K562 (cell line): ENCODE results near the gene LILRB3. TPM values are rescaled to one million over a fixed set of nuclear protein-coding genes. Genes with fewer than 3 reads are reported as not detected.

ENCODE experiments used
- BHLHE40 ChIP-seq: IDR thresholded peaks from 2 replicates; pipeline ENCODE4 v1.6.1; 2011; ENCODE audit warnings: low read length, improper control_type of control experiment
- CREB1 ChIP-seq, 2 experiments: sonication (generic) in 1 of 2; formaldehyde crosslinking in 1 of 2; IDR thresholded peaks; 2 replicates each; pipeline versions ENCODE4 v1.6.1 to v1.8.0; 2012 to 2022; ENCODE audit warnings: inconsistent platforms in 1 of 2, mild to moderate bottlenecking in 1 of 2, missing genetic modification reagents in 1 of 2, moderate library complexity in 1 of 2
- CREM ChIP-seq: IDR thresholded peaks from 2 replicates; pipeline ENCODE4 v1.6.1; 2014; ENCODE audit warnings: antibody characterized with exemption, low read depth
- ELF1 ChIP-seq: fragments of 200-800 bp; sonication (Bioruptor generic); IDR thresholded peaks from 2 replicates; pipeline ENCODE4 v1.6.1; 2016; ENCODE audit warnings: missing genetic modification characterization, missing compliant biosample characterization
- ETV1 ChIP-seq: fragments of 450-650 bp; conservative IDR thresholded peaks from 2 replicates; pipeline ENCODE4 v1.6.1; 2016; ENCODE audit warnings: missing genetic modification characterization, control low read depth, low read depth, missing compliant biosample characterization
- GABPA ChIP-seq: fragments of 200-800 bp; sonication (Bioruptor generic); conservative IDR thresholded peaks from 2 replicates; pipeline ENCODE4 v1.6.1; 2016; ENCODE audit warnings: low read depth, missing genetic modification characterization, missing compliant biosample characterization
- GABPB1 ChIP-seq: sonication (generic); formaldehyde crosslinking; IDR thresholded peaks from 2 replicates; pipeline ENCODE4 v1.8.0; 2022; ENCODE audit warnings: mild to moderate bottlenecking, missing genetic modification reagents
- GATAD2A ChIP-seq: fragments of 450-650 bp; IDR thresholded peaks from 2 replicates; pipeline ENCODE4 v1.6.1; 2017
- KLF1 ChIP-seq: fragments of 450-650 bp; IDR thresholded peaks from 2 replicates; pipeline ENCODE4 v1.6.1; 2016; ENCODE audit warnings: missing genetic modification characterization, missing compliant biosample characterization
- LCOR ChIP-seq: sonication (generic); formaldehyde crosslinking; IDR thresholded peaks from 2 replicates; pipeline ENCODE4 v1.8.0; 2022; ENCODE audit warnings: mild to moderate bottlenecking, missing genetic modification reagents
- MNT ChIP-seq, 2 experiments: fragments of 450-650 bp; conservative IDR thresholded peaks; 2 replicates each; pipeline ENCODE4 v1.6.1; 2017; ENCODE audit warnings: mild to moderate bottlenecking in 2 of 2, moderate library complexity in 2 of 2
- NR1H2 ChIP-seq: sonication (generic); formaldehyde crosslinking; IDR thresholded peaks from 2 replicates; pipeline ENCODE4 v1.4.0; 2020; ENCODE audit warnings: mild to moderate bottlenecking, missing genetic modification reagents
- POLR2G ChIP-seq: fragments of 200-400 bp; formaldehyde crosslinking; IDR thresholded peaks from 2 replicates; pipeline ENCODE4 v1.6.1; 2017; ENCODE audit warnings: low read depth, mild to moderate bottlenecking, antibody characterized with exemption, low read length, moderate library complexity
- RBFOX2 ChIP-seq: fragments of 200-400 bp; formaldehyde crosslinking; IDR thresholded peaks from 2 replicates; pipeline ENCODE4 v1.6.1; 2017; ENCODE audit warnings: low read depth, mild to moderate bottlenecking, low read length, moderate library complexity
- RHOXF2B ChIP-seq: fragments of 250-450 bp; sonication (Bioruptor Pico); conservative IDR thresholded peaks from 2 replicates; pipeline ENCODE4 v1.5.1; 2021
- SAP30 ChIP-seq: fragments of 200-600 bp; sonication (generic); IDR thresholded peaks from 2 replicates; pipeline ENCODE4 v1.6.1; 2012; ENCODE audit warnings: borderline replicate concordance, low read depth, mild to moderate bottlenecking, moderate library complexity, low read length, control low read depth, inconsistent platforms; ENCODE audit not compliant: insufficient read depth, poor library complexity, severe bottlenecking
- SLC30A9 ChIP-seq: fragments of 250-450 bp; sonication (Bioruptor Pico); IDR thresholded peaks from 2 replicates; pipeline ENCODE4 v1.8.0; 2022; ENCODE audit warnings: mild to moderate bottlenecking, moderate library complexity
- SNAPC5 ChIP-seq: fragments of 250-450 bp; sonication (Bioruptor Pico); IDR thresholded peaks from 2 replicates; pipeline ENCODE4 v1.8.0; 2021; ENCODE audit warnings: moderate library complexity, mild to moderate bottlenecking, inconsistent platforms
- SRF ChIP-seq, 2 experiments: fragments of 250-450, 450-650 bp in 1 of 2; sonication (Bioruptor Pico) in 1 of 2; sonication (generic) in 1 of 2; formaldehyde crosslinking; IDR thresholded peaks; 2 replicates each; pipeline versions ENCODE4 v1.5.0 to v1.5.1; 2020 to 2022; ENCODE audit warnings: mild to moderate bottlenecking in 1 of 2, missing genetic modification reagents in 1 of 2
- TAF9B ChIP-seq: fragments of 450-650 bp; IDR thresholded peaks from 2 replicates; pipeline ENCODE4 v1.6.1; 2018; ENCODE audit warnings: mild to moderate bottlenecking; ENCODE audit not compliant: partially characterized antibody
- VEZF1 ChIP-seq: fragments of 200-800 bp; sonication (Bioruptor generic); IDR thresholded peaks from 2 replicates; pipeline ENCODE4 v1.6.1; 2017; ENCODE audit warnings: missing genetic modification characterization, missing compliant biosample characterization
- ZNF143 ChIP-seq: sonication (generic); formaldehyde crosslinking; IDR thresholded peaks from 2 replicates; pipeline ENCODE4 v1.9.0; 2022; ENCODE audit warnings: mild to moderate bottlenecking, missing genetic modification reagents
- ZNF511 ChIP-seq: sonication (generic); formaldehyde crosslinking; IDR thresholded peaks from 2 replicates; pipeline ENCODE4 v1.8.0; 2022; ENCODE audit warnings: mild to moderate bottlenecking, missing genetic modification reagents
- ZNF644 ChIP-seq: fragments of 200-800 bp; sonication (Bioruptor generic); IDR thresholded peaks from 2 replicates; pipeline ENCODE4 v1.6.1; 2016; ENCODE audit warnings: low read depth, missing genetic modification characterization, missing compliant biosample characterization
- ZNF717 ChIP-seq: fragments of 250-450 bp; sonication (Bioruptor Pico); IDR thresholded peaks from 2 replicates; pipeline ENCODE4 v1.5.0; 2021
- polyA plus RNA-seq, 8 experiments: library from polyadenylated mRNA; depleted of rRNA in 4 of 8; stranded (reverse) in 5 of 8; unstranded in 3 of 8; fragments of >200 nt; fragmentation: Nextera tagmentation in 2 of 8; fragmentation: Illumina TruSeq in 1 of 8; extraction: Ambion mirVana in 2 of 8; extraction: Trizol in 1 of 8; gene quantifications; 2 replicates each; pipeline versions ENCODE4 v1.2.1 to v1.2.3, GENCODE V29; 2011 to 2014; ENCODE audit warnings: inconsistent platforms in 1 of 8, missing spikeins in 1 of 8
- total RNA-seq, 7 experiments: library from RNA; depleted of rRNA in 6 of 7; stranded (reverse); fragments of >200 nt in 6 of 7; fragmentation: Illumina TruSeq in 2 of 7; extraction: Trizol in 2 of 7; gene quantifications; 2 replicates each; pipeline versions ENCODE4 v1.2.1 to v1.2.3, GENCODE V29; 2011 to 2021; ENCODE audit warnings: low replicate concordance in 1 of 7

The LILRB3 gene
- total and polyA plus RNA-seq, 9 of the 15 experiments (the other 6 are each of a cell fraction or from before 2014, with no cell fraction given) = 0.01 to 0.09 TPM; not detected in 7

- peak; percentile 24; the same call in 1 of the 2 replicates for TF ChIP-seq LCOR (CRISPR knock-in tag)
- TF ChIP-seq POLR2G = peak; percentile 79
- TF ChIP-seq ZNF143 (CRISPR knock-in tag) = peak; percentile 69
- TF ChIP-seq SRF (CRISPR knock-in tag; IDR thresholded peaks at IDR 0.05) = peak in 1 of 2 experiments; percentile 63; a peak in 2 of 4 replicates
- TF ChIP-seq GABPA (tag) = peak; percentile 57
- no peak for TF ChIP-seq SNAPC5
- no peak for TF ChIP-seq RHOXF2B (CRISPR knock-in tag)
- peak; percentile 61 for TF ChIP-seq RBFOX2
- TF ChIP-seq GABPB1 (CRISPR knock-in tag) = 0 out of 2 replicates have a peak, but pooled peaks have one; percentile 26
- peak; percentile 81 for TF ChIP-seq CREB1 (IDR thresholded peaks at IDR 0.05)
- peak; percentile 69 for TF ChIP-seq CREB1 (CRISPR knock-in tag; IDR thresholded peaks at IDR 0.05)
- TF ChIP-seq ZNF717 (CRISPR knock-in tag) = no peak
- peak; percentile 50; the same call in 1 of the 2 replicates for TF ChIP-seq ELF1 (tag)
- TF ChIP-seq SAP30 = peak; percentile 70
- no peak for TF ChIP-seq ZNF644 (tag)
- peak; percentile 67 for TF ChIP-seq CREM
- TF ChIP-seq GATAD2A = peak; percentile 90
- no peak for TF ChIP-seq ETV1 (tag)
- no peak for TF ChIP-seq TAF9B
- peak; percentile 4; the same call in 1 of the 2 replicates for TF ChIP-seq BHLHE40
- TF ChIP-seq NR1H2 (CRISPR knock-in tag) = no peak
- 0 out of 2 replicates have a peak, but pooled peaks have one; percentile 5 for TF ChIP-seq ZNF511 (CRISPR knock-in tag)
- no peak for TF ChIP-seq KLF1 (tag)
- peak in 1 of 2 experiments; percentile 7; a peak in 1 of 4 replicates for TF ChIP-seq MNT (conservative IDR thresholded peaks at IDR 0.05)
- no peak for TF ChIP-seq SLC30A9 (CRISPR knock-in tag)
- TF ChIP-seq VEZF1 (CRISPR knock-in tag) = 0 out of 2 replicates have a peak, but pooled peaks have one; percentile 29
Observed at GRCh38 chr19:54190503-54191010, 32.2 kb downstream of the LILRB3 start (continued).
